Fibroblast of skin of abdomen (primary cell): ENCODE data around the gene ARSD. TPM values are rescaled to one million over a fixed set of nuclear protein-coding genes. Genes with fewer than 3 reads are reported as not detected.
"Not testable (repeated sequence)": the region's sequence is repeated elsewhere in the genome, so short reads cannot be mapped to it uniquely, and the experiment has no call there.

Source experiments
- DNase-seq: peaks from one replicate; pipeline ENCODE4 v3.0.0-alpha.2; 2013
- polyA plus RNA-seq, 2 experiments: library from polyadenylated mRNA; unstranded; fragments of 120-200 nt; gene quantifications; one replicate each; pipeline ENCODE4 v1.2.1, GENCODE V29; 2013; ENCODE audit not compliant: insufficient read length in 2 of 2

Gene ARSD, protein sequence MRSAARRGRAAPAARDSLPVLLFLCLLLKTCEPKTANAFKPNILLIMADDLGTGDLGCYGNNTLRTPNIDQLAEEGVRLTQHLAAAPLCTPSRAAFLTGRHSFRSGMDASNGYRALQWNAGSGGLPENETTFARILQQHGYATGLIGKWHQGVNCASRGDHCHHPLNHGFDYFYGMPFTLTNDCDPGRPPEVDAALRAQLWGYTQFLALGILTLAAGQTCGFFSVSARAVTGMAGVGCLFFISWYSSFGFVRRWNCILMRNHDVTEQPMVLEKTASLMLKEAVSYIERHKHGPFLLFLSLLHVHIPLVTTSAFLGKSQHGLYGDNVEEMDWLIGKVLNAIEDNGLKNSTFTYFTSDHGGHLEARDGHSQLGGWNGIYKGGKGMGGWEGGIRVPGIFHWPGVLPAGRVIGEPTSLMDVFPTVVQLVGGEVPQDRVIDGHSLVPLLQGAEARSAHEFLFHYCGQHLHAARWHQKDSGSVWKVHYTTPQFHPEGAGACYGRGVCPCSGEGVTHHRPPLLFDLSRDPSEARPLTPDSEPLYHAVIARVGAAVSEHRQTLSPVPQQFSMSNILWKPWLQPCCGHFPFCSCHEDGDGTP
- polyA plus RNA-seq (2013, experiment 1 of 2; ENCODE audit: insufficient read length), result 8.7 TPM
- polyA plus RNA-seq (2013, experiment 2 of 2; ENCODE audit: insufficient read length), result 9.1 TPM

DNA sequence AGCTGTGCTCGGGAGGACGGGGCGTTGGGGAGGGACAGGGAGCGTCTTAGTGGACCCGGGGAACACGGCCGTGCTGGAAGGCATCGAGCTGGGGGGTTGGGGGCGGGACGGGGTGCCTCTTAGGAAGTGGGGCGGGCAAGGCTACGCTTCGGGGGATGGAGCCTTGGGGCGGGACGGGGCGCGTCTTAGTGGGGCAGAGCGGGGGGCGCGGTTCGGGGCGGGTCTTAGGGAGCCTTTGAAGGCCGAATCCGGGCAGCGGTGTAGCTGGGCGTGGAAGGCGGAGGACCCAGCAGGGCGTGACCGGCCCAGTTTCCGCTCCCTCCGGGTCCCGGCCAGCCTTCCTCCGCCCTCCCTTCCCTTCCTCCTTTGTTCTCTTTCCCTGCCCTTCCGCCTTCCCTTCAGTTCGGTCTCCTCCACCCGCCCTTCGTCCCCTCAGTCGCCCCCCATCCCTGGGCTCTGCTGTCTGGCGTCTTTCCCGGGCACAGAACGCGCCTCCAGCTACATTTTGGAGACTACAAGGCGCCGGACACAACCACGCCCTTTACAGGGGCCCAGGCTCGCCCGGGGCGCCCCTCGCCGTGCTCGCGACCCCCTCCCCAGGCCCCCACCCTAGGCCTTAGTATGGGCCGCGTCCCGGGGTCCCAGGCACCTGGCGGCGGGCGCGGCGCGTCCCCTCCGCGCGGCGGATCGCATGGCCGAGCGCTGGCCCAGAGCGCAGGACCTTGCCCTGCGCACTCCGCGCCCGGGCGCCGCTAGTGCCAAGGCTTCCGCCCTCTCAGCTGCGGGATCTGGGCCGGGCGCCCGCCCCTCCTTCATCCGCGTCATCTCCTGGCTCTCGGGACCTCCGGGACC lies at the start of gene ARSD:
Gene ARSD (minus strand): TSS at position 757 of the 852 bp plus-strand sequence. CDS start 64 bp downstream, at position 693.
- DNase-seq, result peak; percentile 91

DNA sequence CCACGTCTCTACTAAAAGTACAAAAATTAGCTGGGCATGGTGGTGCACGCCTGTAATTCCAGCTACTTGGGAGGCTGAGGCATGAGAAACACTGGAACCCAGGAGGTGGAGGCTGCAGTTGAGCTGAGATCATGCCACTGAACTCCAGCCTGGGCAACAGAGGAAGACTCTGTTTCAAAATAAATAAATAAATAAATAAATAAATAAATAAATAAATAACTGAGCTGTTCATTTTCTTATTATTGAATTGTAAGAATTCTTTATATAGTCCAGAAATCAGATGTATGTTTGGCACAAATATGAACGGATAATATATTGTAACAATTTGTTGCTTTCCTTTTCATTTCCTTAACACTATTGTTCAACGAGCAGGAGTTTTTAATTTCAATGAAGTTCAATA lies 49.5 kb upstream of the ARSD start:
- DNase-seq, result not testable (repeated sequence)

DNA sequence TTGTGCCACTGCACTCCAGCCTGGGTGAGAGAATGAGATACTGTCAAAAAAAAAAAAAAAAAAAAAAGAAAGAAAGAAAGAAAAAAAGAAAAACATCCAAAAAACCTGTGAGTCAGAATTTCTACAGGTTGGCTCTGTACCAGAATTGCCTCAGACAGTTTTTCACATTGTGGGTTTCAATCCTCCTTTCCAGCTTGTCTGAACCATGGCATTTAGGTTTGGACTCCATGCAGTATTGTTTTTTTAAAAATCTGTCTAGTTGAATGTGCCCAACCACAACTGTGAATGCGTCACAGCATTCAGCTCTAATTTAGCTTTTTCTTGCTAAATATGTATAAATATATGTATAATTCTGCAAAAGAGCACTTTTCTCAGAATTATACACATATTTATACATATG lies 45.8 kb upstream of the ARSD start:
- peak; percentile 3 for DNase-seq

DNA sequence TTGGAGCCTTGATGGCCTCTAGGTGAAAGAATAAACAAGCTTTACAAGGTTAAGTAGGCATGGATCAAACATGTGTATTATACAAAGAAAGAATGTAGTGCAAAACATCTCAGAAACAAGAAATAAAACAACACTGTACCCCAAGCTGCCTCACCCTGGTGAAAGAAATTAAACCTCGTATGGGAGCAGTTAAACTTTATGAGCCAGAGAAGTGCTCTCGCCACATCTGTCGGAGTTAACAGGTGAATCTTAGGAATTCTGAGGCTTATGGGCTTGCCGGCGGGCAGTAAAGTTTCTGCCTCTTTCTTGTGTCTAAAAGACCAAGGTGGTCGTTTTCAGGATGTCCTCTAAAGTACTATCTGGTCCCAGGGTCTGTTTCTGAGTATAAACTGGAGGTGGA lies 43.3 kb upstream of the ARSD start:
- no peak for DNase-seq

DNA sequence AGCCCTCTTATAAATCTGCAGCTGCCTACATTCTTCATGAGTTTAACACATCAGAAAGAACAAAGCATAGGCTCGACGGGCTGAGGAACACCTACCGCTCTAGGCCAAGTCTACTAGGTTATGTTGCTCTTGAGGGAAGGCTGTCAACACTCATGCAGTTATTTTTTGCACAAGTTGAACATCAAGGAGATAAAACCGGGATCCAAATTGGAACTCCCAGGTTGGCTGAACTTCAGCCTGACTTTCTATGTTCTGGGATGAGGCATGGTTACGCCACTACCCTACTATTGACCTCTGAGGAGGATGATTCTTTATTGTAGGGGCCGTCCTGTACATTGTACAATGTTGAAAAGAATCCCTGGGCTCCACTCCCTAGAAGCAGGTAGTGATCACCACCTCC lies 39.9 kb upstream of the ARSD start:
- no peak for DNase-seq

DNA sequence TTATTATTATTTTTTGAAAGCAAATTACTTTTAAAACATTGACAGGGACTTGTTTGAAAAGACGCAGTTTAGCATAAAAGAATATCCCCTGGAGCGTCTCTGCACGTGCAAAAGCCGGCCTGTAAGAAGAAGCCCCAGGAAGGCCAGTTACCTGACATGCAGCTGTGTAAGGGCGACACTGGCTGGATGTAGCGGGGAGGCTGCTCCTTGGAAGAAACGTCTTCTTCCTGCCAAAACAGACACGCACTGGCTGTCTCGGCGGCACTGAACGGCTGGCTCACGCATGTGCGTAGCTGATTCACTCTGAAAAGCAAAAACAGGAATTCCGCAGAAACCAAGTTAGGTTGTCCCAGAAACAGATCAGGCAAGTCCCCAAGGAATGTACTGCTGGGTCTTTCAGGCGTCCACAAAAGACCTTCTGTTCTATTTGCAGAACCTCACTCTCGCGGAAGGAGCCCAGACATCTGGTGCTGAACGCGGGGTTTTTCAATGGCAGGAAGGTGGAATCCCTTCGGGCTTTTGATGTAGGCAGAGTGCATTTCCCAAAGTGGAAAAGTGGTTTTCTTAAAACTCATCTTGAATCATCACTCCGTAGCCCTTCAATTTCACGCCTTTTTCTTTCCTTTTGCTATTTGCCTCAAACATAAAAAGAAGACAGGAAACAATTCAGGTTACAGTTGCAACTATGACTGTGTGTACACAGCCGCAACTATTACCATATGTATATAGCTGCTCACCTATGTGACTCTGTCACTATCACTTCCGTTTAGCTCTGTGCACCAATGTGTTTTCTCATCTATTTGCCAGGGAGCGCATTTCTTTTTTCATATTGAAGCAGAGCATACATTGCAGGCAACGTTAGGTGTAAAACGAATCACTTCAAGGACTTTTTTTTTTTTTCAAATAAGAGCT lies 39.1 kb upstream of the ARSD start:
- DNase-seq, result peak; percentile 57

DNA sequence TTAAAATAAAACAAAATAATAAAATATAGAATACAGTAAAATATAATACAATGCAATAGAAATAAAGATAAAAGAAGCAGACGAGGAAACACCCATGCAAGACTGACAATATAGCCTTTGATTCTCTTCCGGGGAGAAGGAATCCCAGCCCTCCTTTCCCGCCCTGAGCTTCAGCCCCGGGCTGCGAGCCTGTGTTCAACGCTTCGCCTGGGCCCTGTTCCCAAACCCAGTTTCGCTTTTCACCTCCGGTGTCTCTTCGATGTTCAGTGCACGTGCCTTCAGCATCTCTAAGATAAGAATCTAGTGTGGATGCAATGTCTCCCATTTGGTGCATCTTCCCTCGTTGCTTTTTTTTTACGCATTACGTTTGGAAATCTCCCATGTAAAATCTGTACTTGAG lies 38.4 kb upstream of the ARSD start:
- DNase-seq, result no peak

DNA sequence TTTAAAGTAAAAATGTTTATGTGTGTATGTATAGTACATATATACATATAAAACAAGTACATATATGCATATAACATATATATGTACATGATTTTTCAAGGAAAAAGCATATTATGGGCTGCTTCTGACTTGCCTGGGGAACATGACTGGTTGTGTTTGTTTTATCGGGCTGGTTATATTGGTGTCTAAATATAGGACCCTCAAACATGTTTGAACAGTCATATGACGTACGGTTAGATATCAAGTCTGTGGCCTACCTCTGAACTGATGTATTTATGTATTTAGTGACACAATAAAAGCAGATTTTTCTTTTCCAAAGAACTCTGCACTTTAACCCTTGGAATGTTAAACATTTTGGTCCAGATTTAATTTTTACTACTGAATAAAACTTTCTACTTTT lies 37.9 kb upstream of the ARSD start:
- DNase-seq, result no peak

DNA sequence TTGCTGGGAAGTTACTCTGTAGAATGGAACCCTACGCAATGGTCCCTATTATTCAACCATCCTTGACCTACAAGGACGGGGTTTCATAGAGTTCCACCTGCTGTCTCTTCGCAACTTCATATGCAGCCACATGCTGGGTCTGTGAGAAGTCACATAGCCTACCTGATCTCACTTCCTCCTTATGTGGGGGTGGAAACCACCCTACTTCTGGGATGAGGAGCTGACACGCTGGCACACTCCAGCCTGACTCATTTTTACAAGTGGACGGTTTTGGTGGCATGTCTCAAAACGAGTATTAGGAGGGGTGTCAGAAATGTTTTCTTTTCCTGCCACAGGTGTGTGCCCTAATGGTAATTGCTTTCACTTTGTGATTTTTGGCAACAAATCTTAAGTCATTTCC lies 36.8 kb upstream of the ARSD start:
- DNase-seq, result no peak

DNA sequence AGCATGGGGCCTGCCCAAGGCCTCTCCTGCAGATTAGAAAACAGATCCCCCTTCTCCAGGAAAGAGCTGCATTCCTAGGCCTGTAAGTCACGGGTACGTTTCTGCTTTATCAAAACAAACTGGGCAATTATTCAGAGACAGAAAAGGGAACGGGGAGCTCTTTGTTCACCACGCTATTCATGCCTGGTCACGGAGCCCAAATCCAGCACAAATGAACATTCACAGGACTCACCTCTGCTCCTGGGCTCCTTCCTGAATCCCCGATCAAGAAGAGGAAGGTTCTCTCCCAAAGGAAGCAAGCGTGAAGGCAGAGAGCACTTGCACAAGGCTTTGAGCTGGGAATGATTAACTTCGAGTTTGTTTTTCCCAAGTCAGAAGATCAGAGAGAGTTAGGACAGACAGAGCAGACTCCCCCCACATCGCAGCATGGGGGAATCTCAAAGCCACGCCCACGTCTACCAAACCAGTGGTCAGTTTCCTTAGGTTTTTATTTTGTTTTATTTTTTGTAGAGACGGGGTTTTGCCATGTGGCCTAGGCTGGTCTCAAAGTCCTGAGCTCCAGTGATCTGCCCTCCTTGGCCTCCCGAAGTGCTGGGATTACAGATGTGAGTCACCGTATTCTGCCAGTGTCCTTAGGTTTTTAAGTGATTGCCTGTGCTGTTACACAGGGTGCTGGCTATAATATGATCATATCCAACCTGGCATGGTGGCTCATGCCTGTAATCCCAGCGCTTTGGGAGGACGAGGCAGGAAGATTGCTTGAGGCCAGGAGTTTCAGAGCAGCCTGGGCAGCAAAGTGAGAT lies 35.1 kb upstream of the ARSD start:
- DNase-seq, result peak; percentile 41

DNA sequence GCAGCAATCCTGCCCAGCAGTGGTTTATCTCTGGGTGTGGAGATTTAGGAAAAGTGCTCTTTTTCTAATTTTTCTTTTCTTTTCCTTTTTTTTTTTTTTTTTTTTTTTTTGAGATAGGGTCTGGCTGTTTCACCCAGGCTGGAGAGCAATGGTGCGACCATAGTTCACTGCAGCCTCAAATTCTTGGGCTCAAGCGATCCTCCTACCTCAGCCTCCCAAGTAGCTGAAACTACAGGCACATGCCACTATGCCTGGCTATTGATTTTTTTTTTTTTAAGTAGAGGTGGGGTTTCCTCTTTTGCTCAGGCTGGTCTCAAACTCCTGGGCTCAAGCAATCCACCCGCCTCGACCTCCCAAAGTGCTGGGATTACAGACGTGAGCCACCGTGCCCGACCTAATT lies 34.3 kb upstream of the ARSD start:
- not testable (repeated sequence) for DNase-seq

DNA sequence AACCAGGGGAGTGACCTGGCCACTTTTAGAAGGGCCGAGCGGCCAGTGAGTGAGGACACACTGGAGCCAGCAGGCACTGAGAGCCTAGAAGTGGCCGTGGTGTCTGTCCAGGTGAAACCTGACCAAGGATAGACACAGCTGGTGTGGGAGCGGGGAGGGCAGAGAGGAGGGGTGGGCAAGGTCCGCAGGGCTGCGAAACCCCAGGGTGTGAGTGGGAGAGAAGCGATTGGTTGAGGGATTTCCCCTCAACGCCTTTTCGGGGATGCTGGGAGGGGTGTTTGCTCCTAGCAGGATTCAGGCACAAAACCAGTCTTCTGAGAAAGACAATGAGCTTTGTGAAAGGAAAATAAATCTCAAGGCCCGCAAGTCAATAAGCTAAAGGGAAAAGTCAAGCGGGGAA lies 33.2 kb upstream of the ARSD start:
- no peak for DNase-seq

DNA sequence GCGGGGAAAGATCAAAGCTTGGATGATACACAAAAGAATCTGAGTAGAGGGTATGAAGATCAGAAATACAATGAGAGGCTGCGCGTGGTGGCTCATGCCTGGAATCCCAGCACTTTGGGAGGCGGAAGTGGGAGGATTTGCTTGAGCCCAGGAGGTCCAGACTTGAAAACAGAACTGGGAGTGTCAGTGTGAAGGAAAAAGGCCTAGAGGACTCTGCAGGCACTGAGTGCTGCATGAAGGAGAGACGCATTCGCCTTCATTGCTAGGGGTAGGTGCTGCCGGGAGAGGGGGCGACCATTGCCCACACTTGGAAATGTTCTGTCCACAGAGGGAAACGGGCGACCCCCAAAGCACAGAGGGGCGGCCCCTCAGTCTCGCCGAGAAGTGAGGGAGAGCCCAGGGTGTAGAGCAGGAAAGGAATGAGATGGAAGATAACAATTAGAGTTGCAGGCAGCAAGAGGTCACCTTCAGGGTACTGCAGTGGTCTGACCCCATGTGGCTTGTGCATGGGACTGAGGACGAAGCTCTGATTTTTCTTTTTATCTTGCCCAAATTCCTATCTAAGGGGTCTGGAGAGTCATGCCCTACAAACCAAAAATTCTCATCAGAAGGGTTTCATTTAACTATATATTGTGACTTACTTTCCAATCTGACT lies 31.8 kb upstream of the ARSD start:
- no peak for DNase-seq

DNA sequence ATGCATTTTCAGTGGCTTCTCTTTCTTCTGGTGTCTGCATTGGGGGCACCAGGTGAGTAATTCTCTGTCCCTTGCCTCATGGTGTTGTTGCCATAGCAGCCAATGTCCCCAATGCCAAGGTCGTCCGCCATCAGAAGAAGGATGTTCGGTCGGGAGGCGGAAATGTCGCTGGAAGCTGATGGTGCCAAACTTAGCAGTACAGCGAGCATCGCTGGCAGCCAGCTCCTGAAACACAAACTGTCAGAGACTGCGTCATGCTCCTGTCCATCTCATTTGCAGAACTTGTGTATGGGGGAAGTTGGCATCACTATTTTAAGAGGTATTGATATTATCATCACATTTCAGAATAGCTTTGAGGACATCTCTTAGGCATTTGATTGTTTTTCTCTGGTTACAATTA lies 29.1 kb upstream of the ARSD start:
- no peak for DNase-seq

DNA sequence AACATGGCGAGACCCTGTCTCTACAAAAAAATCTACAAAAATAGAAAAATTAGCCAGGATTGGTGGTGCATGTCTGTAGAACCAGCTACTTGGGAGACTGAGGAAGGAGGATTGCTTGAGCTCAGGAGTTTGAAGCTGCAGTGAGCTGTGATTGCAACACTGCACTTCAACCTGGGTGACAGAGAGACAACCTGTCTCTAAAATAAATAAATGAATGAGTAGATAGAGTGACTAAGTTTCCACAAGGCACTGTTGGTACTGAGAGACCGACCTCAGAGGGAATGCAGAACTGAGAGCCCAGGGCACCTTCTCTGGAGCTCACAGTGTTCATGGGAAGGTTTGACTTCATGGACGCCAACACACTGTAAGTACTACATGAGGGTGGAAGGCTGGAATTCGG lies 26.7 kb upstream of the ARSD start:
- DNase-seq, result no peak

DNA sequence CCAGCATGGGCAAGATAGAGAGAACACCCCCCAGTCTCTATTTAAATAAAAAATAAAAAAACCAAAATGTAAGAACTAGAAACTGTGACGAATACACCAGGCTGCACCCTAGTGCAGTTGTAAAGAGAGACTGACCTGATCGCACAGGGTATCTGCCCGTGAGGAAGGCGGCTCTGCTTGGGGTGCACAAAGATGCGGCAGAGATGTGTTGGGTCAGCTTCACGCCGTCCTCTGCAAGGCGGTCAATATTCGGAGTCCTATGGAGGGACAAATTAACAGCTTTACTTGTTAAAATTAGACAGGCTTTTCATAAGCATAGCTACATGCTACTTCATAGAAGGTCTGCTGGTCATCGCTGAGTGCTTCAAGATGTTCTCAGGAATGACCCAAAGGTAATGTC lies 26.1 kb upstream of the ARSD start:
- DNase-seq, result no peak

DNA sequence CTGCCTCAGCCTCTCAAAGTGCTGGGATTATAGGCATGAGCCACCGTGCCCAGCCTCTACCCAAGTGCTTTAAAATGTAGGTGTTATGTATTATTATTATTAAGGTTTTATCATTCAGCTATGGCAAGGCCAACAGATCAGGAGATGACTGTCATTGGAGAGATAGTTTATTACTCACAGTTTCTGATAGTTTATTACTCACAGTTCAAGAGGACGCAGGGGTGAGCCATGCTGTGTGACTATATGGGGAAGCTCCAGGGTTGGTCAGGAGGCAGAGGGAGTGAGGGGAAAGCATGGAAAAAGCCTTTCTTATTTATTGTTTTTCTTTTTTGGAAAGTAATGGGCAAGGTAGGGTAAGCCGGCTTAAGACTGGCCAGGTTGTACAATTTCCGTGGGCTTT lies 25.4 kb upstream of the ARSD start:
- DNase-seq, result no peak

DNA sequence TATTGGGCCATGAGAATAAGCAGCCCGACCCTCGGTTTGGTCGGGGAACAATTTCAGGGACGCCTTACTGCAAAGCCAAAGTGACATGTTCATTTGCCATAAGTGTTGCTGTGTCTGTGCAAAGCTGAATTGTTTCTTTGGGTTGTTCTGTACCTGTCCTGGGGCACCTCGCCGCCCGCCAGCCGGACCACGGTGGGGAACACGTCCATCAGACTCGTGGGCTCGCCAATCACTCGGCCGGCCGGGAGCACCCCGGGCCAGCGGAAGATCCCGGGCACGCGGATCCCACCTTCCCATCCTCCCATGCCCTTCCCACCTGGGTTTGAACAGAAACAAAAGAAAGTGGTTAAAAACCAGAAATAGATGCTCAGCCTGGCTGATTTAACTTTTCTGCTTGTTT lies 8.8 kb upstream of the ARSD start:
- not testable (repeated sequence) for DNase-seq

DNA sequence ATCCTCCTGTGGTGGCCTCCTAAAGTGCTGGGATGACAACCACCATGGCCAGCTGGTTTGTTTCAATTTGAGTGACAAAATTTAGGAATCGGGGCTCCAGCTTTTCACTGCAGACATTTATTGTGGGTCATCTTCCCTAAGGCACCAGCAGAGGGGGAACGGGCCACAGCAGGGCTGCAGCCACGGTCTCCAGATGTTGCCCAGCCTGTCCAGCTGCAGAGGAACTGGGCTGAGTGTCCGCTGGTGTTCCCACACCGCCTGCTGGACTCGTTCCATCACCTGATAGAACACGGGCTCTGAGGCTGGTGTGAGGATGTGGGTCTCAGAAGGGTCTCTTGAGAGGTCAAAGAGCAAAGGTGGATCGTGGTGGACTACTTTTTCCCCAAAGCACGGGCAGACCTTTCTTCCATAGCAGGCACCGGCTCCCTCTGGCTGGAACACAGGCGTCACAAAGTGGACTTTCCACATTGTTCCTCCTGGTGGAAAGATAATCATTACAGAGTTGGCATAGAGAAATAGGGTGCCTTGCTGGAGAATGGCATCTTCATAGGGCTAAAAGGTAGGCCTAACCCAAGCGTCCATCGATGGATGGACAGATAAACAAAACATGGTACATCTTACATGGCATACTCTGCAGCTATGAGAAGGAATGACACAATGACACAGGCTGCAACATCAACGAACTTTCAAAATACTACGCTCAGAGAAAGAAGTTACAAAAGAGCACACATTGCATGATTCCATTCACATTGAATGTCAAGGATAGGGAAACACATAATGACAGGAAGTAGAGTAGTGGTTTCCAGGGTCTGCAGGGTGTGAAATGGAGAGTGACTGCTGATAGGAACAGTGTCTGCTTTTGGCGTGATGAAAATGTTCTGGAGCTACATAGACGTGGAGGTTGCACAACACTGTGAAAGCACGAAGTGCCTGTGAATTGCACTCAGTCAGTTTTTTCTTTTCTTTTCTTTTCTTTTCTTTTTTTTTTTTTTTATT lies 5.9 kb upstream of the ARSD start:
- DNase-seq, result no peak
